Measurements from ENCODE around the gene SGMS1.
"Not testable (repeated sequence)": the region's sequence is repeated elsewhere in the genome, so short reads cannot be mapped to it uniquely, and the experiment has no call there.

SGMS1 gene

GRCh38 chr10:50503156-50503555, 120.6 kb downstream of the SGMS1 start:
- not testable (repeated sequence) for DNase-seq

GRCh38 chr10:50501924-50502452, 121.8 kb downstream of the SGMS1 start:
- no peak for DNase-seq

- no peak for DNase-seq
These were observed 122.3 kb downstream of the SGMS1 start for GRCh38 chr10:50501478-50501877.

- no peak for DNase-seq
These were observed 125.3 kb downstream of the SGMS1 start for GRCh38 chr10:50498465-50498864.

- peak in 1 of 2 donors; percentile 30 for DNase-seq
These were observed 126.0 kb downstream of the SGMS1 start for GRCh38 chr10:50497758-50498157.

- DNase-seq, result no peak
These were observed 127.5 kb downstream of the SGMS1 start for GRCh38 chr10:50496228-50496627.

GRCh38 chr10:50490241-50490640, 133.5 kb downstream of the SGMS1 start:
- DNase-seq, result no peak

- not testable (repeated sequence) for DNase-seq
These were observed 139.2 kb downstream of the SGMS1 start for GRCh38 chr10:50484550-50484949.

GRCh38 chr10:50480054-50481007, 143.4 kb downstream of the SGMS1 start:
- DNase-seq, result no peak

- no peak for DNase-seq
These were observed 146.2 kb downstream of the SGMS1 start for GRCh38 chr10:50477287-50478203.

- no peak for DNase-seq
These were observed 150.0 kb downstream of the SGMS1 start for GRCh38 chr10:50473756-50474155.

GRCh38 chr10:50472914-50473313, 150.8 kb downstream of the SGMS1 start:
- no peak for DNase-seq

GRCh38 chr10:50471583-50471975, 152.2 kb downstream of the SGMS1 start:
- DNase-seq, result no peak

GRCh38 chr10:50470798-50471582, 152.8 kb downstream of the SGMS1 start:
- DNase-seq, result no peak

- DNase-seq, result peak in 1 of 2 donors; percentile 2
These were observed 153.4 kb downstream of the SGMS1 start for GRCh38 chr10:50470345-50470744.

- no peak for DNase-seq
These were observed 154.0 kb downstream of the SGMS1 start for GRCh38 chr10:50469778-50470193.

- no peak for DNase-seq
These were observed 154.5 kb downstream of the SGMS1 start for GRCh38 chr10:50469288-50469687.

- DNase-seq, result no peak
These were observed 156.5 kb downstream of the SGMS1 start for GRCh38 chr10:50467209-50467608.

GRCh38 chr10:50464004-50464409, 159.7 kb downstream of the SGMS1 start:
- peak in 1 of 2 donors; percentile 12 for DNase-seq

- no peak for DNase-seq
These were observed 161.9 kb downstream of the SGMS1 start for GRCh38 chr10:50461834-50462233.

GRCh38 chr10:50461123-50461522, 162.6 kb downstream of the SGMS1 start:
- DNase-seq, result no peak

- DNase-seq, result no peak
These were observed 167.0 kb downstream of the SGMS1 start for GRCh38 chr10:50456719-50457118.
